Islet precursor cell (in vitro differentiated cells): ENCODE measurements around the gene DNAJB6.
A peak's percentile ranks its signal among the peaks of the same experiment; 100 is the strongest.

Experiments
- DNase-seq: peaks from one replicate; pipeline ENCODE4 v3.0.0-alpha.2; 2018

Gene DNAJB6

DNA sequence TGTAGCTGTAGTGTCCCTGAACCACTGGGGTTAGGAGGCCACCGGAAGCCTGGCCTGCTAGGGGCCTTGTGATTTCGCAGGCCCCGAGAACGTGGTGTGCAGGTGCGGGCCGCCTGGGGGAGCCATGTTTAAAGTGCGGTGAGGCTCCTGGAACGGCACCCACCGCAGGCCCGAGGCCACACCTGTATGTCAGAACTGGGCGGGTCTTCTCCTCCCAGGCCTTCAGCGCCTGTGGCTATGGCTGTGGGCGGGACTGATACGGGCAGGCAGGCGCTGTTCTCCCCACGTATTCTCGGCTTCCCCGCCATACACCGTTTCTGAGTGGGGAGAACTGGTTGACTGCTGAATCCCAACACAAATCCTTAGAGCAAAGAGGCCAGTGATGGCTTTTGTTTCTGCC is 74.8 kb downstream of the DNAJB6 start:
- peak; percentile 73 for DNase-seq

DNA sequence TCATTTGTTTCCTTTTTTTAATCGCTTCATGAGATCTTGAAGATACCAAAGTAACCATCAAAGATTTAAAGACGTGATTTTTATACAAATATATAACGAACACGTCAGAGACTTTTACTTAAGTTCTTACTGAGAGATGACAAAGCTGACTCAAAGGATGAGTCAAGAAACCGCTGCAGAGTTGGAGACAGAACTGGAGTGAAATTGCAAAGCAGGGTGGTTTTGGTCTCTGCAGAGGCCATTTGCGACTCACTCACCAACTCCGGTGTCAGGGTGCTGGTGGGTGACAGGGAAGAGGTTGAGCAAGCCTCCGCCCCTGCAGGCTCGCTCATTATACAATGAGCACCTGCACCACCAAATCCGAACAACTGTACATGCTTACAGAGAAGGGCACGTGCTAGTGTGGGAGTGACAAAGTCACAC is 75.2 kb downstream of the DNAJB6 start:
- DNase-seq: no peak

DNA sequence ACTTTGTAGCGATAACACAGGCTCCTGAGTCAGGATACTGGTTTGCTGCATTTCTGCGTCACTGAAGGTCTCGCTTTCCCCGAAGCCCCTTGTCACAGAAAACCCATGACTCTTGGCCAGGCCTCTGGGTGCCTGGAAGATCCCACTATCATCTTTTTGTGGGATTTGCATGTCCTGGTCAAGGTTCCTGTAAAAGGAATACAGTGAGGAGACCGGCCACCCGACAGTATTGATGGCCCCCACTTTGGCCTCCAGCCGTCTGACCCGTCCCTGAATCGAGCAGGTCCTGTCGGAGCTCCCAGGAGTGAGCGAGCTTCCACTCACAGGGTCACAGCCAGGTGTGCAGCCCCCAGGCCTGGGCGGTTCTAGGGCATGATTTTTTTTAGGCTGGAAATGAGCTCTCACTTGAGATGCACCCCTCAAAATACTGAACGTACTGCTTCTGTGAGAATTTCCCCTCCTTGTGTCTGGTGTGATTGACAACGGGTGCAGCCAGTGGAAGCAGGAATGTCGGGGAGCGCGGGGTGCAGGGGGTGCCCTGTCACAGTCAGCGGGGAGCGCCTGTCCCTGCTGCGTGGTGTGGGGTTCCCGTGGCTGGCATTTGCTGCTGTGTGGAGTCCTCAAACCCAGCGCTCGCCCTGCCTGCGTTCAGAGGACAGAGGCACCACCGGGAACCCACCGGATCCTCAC is 75.8 kb downstream of the DNAJB6 start:
- DNase-seq: no peak

DNA sequence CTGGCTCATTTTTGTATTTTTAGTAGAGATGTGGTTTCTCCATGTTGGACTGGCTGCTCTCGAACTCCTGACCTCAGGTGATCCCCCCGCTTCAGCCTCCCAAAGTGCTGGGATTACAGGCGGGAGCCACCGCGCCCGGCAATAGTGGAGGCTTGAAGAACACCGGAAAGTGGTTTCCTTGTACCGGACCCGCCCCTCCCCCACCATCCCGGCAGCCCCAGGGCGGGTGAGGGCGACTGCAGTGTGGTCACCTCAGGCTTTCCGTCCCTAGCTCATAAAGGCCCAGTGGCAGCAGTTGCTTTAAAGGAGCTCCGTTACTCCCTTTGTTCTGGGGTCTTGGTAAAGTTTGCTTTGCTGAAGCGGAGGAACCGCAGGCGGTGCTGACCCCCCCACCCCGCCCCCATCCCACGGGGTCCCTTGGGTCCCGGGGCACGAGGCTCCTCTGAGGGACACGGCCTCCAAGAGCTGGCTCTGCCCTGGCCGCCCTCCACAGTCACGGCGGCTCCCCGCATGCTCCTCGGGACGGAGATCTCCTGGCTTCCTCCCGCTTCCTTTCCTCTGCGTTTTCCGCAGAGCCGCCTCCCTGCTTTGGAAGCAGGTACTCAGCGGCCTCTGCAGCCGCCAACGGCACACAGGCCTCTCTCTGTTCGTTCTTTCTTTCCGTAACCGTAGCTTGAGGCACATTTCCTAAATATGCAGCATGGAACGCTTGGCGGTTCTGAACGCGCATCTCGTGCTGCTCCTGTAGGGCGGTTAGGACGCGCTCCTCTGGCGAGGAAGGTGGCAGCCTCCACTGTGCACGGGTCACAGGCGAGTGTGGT is 77.3 kb downstream of the DNAJB6 start:
- DNase-seq: no peak

DNA sequence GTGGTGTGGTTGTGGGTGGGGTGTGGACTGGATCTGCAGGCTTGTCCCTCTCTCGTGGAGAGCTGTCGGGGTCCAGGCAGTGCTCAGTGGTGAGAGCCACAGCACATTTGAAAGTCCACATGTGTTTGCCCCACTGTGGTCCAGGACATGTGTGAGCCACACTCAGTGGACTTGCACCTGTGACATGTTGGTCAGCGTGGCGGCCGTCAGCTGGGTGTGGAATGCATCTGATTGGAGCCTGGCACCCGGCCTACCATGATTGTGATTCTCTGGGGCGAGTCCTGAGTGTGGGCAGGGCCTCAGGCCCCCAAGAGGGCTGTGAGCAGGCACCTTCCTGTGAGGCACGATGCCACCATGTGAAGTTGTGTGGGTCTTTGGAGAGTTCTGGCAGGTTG is 77.9 kb downstream of the DNAJB6 start:
- no peak for DNase-seq

DNA sequence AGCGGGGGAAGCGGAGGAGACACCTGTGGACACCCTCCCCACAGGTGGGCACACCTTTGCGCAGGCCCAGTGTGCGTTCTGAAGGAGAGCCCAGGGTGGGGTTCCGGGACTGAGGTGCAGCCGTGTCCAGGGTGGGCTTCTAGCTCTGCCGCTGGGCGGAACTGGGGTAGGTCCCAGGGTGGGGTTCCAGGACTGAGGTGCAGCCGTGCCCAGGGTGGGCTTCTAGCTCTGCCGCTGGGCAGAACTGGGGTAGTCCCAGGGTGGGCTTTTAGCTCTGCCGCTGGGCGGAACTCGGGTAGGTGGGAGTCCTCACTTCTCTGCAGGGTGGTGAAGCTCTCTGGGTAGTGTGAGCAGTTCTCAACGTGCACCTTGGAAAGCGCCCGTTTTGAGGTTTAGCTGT is 78.7 kb downstream of the DNAJB6 start:
- DNase-seq: no peak

DNA sequence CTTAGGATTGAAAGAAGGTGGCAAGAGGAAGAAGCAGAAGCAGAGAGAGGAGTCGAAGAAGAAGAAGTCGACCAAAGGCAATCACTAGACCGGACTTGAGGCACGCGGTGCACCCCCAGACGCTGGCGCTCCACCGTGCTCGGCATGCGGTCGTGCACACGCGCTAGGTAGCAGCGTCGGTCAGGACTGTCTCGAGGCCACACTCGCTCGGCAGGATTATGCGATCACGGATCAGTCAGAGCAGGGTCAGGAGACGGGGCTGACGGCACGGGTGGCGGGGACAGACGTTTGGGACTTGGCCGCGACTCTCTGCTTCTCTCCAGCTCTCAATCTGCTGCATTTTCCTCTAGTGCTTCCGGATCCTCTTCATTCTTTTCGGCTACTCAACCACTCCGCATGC is 79.2 kb downstream of the DNAJB6 start:
- no peak for DNase-seq

DNA sequence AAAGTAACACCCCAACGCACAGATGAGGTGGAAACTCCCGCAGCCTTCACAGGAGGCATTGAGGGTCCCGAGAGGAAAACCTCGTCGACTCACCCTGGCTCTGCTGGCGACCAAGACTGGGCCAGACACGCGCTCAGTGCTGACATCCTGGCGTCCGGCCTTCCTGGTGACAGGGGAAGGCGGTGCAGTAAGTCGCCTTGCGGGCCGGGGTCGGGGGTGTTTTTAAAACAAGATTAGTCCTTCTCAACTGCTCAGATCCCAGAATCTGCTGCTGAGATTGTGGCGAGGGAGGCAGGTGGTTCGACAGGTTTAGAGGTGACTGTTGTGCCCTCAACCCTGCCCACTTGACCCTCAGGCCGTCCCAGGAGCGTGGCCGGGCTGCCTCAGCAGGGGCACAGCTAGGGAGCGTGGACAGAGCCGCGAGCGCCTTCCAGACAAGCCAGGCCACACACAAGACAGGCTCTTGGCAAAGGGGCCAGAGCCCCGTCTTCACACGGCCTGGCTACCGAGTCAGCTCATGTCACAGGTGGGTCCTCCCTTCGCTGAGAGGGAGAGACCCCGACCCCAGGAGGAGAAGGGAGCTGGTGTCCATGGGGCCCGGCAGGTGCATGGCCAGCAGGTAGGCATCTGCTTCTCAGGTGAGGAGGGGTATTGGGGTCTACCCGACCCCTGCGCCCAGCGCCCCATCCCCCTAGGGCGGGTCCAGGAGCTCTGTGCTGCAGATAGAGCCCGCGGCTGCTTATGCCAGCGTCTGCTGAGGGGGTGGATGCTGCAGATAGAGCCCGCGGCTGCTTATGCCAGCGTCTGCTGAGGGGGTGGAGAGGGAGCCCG is 81.6 kb downstream of the DNAJB6 start:
- no peak for DNase-seq

DNA sequence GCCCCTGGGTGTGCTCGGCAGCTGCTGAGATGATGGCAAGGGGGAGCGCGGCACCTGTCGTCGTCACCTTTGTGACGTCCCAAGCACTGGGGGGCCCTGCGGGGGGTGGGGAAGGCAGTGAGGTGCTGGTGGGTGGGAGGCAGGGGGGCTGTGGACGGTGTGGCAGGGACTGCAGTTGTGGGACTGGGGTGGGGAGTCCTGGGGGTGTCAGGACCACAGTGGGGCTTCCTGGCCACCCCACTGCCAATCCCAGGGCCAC is 82.2 kb downstream of the DNAJB6 start:
- DNase-seq: no peak

DNA sequence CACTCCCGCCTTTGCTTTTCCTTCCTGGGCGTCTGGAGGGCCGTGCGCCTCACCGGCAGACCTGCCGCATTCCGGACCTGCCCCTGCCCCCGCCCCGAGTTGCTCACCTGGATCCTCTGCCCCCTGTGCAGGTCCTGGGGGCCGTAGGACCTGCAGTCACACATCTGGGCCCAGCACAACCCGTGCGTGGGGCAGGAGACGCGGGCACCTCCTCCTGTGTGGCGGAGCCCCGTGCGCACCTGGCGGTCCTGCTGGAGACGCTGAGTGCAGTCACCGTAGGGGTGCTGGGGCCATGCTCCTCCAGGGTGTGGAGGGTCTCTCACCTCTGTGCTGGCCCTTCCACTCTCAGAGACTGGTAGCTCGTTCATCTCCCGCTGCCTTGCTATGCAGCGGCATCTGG is 85.5 kb downstream of the DNAJB6 start:
- DNase-seq: no peak

DNA sequence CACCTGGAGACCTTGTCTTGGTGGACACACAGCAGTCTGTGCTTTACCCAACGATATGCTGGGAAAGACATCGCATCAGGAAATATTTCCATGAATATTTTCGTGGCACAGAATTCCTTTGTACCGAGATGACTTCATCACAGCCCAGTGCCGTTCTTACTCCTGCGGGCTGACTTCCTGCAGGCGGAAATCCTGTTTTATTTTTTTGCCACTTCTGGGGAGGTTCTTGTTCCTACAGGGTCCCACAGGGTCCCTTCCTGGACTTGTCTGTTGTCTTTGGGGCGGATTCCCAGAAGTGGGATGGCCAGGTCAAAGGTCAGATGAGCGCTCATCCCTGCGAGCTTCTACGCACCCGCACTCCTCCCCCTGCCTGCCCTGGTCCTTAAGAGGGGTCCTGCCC is 86.5 kb downstream of the DNAJB6 start:
- no peak for DNase-seq

DNA sequence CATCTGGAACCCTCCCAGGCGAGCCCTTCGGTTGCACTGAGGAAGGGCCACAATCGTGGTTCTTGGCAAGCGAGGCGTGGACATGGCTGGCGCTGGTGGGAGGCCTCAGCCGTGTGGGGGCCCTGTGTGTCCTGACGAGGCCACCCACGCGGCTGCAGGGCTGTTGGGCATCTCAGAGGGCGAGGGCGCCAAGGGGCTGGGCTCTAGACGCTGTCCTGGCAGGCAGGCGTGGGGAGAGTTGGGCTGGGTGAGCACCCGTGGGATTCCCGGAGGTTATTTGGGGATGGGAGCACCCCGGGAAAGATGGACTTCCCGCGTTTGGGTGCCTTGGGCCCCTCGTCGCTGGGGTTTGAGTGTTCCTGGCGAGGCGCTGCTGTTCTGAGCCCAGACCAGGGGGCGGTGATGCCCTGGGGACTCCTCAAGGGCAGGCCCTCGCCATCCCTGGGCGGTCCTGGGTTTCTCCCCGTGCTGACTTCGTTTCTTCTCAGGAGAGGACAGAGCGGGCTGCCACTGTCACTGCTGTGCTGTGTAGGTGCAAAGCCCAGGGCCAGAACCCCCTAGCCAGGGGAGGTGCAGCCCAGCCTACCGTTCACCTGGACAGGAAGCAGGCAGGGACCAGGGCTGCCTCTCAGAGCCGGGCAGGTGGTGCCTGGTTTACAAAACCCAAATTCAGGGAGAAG is 87.2 kb downstream of the DNAJB6 start:
- DNase-seq: no peak

DNA sequence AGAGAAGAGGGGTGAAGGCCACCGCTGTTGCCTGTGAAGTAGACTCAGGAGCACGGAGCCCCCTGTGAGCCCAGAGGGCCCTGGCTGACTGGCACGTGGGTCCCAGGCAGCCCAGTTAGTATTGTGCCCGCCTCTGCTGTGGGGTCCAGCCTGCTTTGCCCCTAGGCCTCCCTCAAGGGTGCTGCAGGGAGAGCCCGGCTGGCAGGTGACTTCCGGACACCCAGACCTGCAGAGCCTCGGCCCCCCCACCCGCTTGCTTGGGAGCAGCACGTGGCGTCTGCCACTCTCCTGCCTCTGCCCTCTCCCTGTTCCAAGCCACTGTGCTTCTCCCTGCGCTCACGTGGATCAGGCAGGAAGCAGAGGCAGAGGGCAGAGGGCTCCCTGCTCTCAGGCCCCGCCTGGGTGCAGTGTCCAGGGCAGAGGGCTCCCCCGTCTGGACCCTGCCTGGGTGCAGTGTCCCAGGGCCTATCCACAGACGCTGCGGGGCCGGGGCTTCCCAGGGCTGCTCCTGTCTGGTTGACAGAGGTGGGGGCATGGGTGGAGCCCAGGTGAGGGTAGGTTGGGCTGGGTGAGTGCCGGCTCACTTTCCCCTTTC is 88.4 kb downstream of the DNAJB6 start:
- DNase-seq: no peak

DNA sequence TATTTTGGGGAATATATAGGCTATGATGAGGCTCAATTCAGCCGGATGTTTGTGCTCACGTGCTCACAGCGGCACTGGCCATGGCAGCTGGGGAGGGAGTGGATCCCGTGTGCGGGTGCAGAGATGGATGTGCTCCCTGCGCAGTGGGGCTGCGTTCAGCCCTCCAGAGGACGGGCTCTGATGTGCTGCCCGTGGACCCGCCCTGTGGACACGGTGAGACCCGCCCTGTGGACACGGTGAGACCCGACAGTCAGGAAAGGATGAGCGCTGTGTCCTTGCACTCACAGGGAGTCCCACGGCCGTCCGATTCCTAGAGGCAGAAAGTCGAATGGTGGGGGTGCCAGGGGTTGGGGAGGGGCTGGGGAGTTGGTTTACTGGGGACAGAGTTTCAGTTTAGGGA is 89.0 kb downstream of the DNAJB6 start:
- DNase-seq: no peak

DNA sequence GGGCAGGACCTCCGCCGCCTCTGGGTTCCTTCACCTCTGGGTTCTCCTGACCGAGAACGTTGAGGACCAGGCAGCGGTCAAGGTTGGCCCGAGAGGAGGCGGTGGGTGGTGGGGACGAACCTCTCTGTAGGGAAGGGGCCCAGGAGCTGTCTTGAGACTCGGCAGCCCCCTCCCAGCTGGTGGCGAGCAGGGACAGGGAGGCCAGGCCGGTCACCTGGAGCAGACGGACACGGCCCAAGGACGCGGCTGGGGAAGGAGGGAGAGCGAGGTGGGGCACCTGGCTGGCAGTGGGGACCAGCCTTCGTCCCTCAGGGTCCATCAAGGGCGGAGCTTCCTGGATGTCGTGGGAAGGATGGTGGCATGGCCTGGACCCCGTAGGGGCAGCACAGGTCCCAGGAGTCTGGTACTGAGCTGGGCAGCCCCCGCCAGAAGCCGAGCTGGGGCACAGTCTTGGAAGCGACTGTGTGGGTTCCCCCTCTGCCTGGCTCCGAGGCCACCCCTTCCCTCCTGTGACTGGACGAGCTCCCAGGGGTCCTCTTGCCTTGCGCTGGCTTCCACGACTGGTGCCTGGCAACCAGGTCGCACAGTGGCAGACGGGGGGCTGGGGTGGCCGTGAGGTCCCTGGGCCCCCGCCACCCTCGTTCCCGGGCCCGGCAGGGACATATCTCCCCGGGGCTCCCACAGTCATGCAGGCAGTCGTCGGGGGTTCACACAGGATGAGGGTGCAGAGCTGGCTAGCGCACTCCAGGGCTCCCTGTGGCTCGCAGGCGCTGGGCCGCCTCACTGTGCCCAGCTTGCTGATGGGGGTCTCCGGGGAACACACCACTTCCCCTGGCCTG is 89.9 kb downstream of the DNAJB6 start:
- no peak for DNase-seq

DNA sequence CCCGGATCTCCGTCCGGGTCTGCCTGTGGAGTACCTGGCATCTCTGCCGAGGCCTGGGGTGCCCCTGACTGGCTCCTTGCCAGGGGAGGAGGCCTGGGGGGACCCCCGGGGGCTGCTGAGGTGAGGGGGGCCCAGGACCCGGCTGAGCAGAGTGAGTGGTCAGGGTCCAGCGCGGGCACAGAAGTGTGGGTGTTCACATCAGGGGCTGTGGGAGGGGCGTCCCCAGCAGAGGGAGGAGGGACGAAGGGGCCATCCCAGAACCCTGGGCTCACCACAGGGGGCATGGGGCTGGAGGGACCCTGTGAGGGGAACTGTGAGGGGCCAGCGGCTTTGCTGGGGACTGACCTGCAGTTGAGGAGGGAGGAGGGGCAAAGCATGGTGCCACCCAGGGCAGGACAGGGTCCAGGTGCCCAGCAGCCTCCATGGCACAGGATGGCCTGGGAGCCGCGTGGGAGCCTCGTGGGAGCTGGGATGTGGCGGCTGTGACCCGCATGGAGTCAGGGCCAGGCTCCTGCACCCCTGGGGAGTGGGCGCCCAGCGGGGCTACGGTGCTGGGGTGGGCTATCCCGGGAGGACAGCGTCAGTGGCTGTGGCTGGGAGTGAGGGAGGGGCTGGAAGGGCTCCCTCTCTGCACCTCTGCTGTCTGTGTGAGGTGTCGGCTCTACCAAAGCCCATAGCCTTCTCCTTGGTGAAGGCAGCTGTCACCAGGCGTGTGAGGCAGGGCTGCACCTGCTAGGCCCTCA is 91.2 kb downstream of the DNAJB6 start:
- DNase-seq: no peak

DNA sequence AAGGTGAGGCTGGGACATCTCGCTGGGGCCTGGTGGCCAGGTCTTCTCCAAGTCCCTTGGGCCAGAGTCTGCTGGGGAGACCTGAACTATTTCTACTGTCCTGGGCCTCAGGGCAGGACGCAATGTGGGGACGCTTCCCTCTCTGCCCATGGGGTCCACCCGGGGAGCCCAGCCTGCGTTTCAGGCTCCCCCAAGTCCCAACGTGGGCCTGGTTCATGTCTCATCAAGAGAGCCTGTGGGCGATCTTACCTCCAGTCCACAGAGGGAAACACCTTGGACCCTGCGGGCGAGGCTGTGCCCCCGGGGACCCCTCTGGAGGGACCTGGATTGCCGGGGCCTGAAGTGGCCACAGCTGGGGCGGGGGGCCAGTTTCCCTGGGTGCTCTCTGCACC is 91.7 kb downstream of the DNAJB6 start:
- DNase-seq: no peak

DNA sequence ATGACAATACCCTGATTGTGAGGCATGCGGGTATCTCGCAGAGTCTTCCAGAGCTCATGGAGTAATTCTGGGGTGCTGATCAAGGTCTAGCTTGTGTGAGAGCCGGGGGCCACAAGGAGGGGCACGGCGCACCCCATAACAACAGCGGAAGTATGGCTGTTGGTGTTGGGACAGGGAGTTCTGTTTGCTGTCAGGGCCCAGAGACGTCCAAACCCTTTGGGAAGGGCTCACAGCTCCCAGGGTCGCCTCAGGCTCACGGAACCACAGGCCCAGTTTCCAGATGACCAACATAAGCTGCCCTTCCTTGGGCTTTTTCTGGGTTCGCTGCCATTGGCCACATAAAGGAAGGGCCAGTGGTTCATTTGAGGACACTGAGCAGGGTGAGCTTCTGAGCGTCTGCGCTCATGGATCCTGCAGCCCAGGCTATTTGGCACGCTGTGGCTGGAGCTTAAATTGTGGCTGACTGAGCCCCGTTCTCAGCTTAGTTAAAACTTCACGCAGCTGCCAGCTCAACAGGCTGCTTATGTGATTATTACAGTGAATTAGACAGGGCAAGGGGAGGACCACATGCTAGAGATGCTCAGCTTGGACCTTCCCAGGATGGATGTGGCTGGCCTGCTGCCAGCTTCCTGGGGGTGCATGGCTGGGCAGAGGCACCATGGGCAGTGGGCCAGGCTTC is 92.3 kb downstream of the DNAJB6 start:
- DNase-seq: no peak

DNA sequence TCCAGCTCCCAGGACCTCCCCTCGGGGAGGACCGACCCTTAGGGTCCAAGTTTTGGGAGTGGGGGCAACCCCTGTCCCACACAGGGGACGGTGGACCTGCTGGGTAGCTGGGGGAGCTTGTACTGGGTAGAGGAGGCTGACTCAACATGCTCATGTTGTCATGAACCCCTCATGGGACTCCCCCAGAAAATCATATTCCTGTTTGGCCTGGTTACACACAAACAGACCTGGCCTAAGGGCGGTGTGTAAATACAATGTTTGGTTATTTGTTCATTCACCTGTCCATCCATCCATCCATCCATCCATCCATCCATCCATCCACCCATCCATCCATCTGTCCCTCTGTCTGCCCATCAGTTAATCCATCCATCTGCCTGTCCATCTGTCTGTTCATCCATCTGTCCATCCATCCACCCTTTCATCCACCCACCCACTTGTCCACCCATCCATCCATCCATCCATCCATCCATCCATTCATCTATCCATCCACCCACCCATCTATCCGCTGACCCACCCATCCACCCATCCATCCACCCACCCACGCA is 92.9 kb downstream of the DNAJB6 start:
- no peak for DNase-seq

DNA sequence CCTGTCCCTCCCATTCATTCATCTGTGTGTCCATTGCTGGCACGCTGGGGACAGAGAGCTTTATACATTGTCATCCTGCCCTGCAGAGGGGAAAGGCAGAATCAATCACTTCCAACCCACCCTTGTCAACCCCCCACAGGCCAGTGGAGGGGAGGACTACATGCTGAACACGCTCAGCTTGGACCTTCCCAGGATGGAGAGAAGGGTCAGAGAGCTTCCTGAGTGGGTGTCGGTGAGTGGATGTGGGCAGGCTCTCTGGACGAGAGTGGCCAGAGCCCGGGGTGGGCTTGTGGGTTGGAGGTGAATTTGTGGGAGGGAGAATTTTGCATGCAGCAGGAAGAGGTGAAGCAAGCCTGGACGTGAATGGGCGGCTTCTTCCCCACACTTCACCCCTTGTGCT is 93.9 kb downstream of the DNAJB6 start:
- no peak for DNase-seq
